Heart left ventricle (tissue), 16 donors: Measurements from ENCODE around the gene HOXA3. TPM values are rescaled to one million over a fixed set of nuclear protein-coding genes. Genes with fewer than 3 reads are reported as not detected.

ENCODE experiments used
- ATAC-seq, 4 donors: fragments of 200-7000 bp; cut with Tn5 transposase; one replicate each; pipeline ENCODE4 v1.9.1; 2020 to 2022; ENCODE audit warnings: moderate library complexity in 4 of 4, mild to moderate bottlenecking in 3 of 4, moderate number of reproducible peaks in 1 of 4
- DNase-seq, 5 donors: peaks; one replicate each; pipeline ENCODE4 v3.0.0-alpha.2; 2020
- H3K27ac ChIP-seq, 12 donors: fragments of 200-600 bp; sonication (generic) in 4 of 12; one replicate each; pipeline versions ENCODE4 v1.5.0 to v1.8.0; 2016 to 2022; ENCODE audit warnings: mild to moderate bottlenecking in 2 of 12
- H3K27me3 ChIP-seq, 9 donors: fragments of 200-600 bp; sonication (generic) in 2 of 9; one replicate each; pipeline versions ENCODE4 v1.5.1 to v1.8.0; 2016 to 2022; ENCODE audit warnings: mild to moderate bottlenecking in 3 of 9
- H3K36me3 ChIP-seq, 9 donors: fragments of 200-600 bp; sonication (generic) in 2 of 9; one replicate each; pipeline versions ENCODE4 v1.5.0 to v1.8.0; 2018 to 2022; ENCODE audit warnings: mild to moderate bottlenecking in 2 of 9
- H3K4me1 ChIP-seq, 12 donors: fragments of 200-600 bp; sonication (generic) in 4 of 12; one replicate each; pipeline versions ENCODE4 v1.5.0 to v1.8.0; 2016 to 2022; ENCODE audit warnings: mild to moderate bottlenecking in 3 of 12
- H3K4me3 ChIP-seq, 12 donors: fragments of 200-600 bp; sonication (generic) in 4 of 12; one replicate each; pipeline versions ENCODE4 v1.5.0 to v1.8.0; 2017 to 2022; ENCODE audit warnings: mild to moderate bottlenecking in 9 of 12, moderate library complexity in 4 of 12
- H3K9me3 ChIP-seq, 12 donors: fragments of 200-600 bp; sonication (generic) in 4 of 12; one replicate each; pipeline versions ENCODE4 v1.5.0 to v1.8.0; 2016 to 2022; ENCODE audit warnings: mild to moderate bottlenecking in 1 of 12
- POLR2A ChIP-seq, 2 donors: fragments of 450-650 bp; IDR thresholded peaks; one replicate each; pipeline ENCODE4 v1.6.1; 2017; ENCODE audit warnings: antibody characterized with exemption in 2 of 2, mild to moderate bottlenecking in 2 of 2, moderate library complexity in 2 of 2
- WGBS, 4 donors: extraction: QIAGEN DNeasy Blood & Tissue Kit in 2 of 4; methylation state at CpG; one replicate each; pipeline versions ENCODE4 v1.1.5 to v1.1.7; 2013 to 2018; 5-methylcytosine and 5-hydroxymethylcytosine counted together
- intact Hi-C, 10 donors: fragments of 100-400 bp; cut with DNase I; formaldehyde crosslinking; loops; one replicate each; pipeline versions ENCODE4 v1.11.1 to v1.14.2; 2022
- polyA plus RNA-seq, 2 donors: library from polyadenylated mRNA; stranded (reverse); fragments of 200-250 nt; gene quantifications; one replicate each; pipeline ENCODE4 v1.2.3, GENCODE V29; 2013
- total RNA-seq, 9 donors: library from RNA; depleted of rRNA in 2 of 9; stranded (reverse); fragments of >200 nt in 2 of 9; fragmentation: NEBNext Ultra II Directional in 3 of 9; extraction: Animal tissue kit (Norgen Biotek cat#: 25700) in 3 of 9; gene quantifications; one replicate each; pipeline versions ENCODE4 v1.1.0 to v1.2.4, GENCODE V29; 2016 to 2023
- TF ChIP-seq, protein P1 (sequence below), 12 donors: fragments of 200-600 bp; sonication (generic) in 4 of 12; IDR thresholded peaks; one replicate each; pipeline versions ENCODE4 v1.5.0 to v1.8.0; 2018 to 2022; ENCODE audit warnings: antibody characterized with exemption in 12 of 12, mild to moderate bottlenecking in 5 of 12
- donor health status: ischemic (EF 13 %, LVEDD 7.1; RV severe dilation, severe dysfunction).
- donor health status: healthy with polysubstance abuse.
- donor health status: DM: no; HTN: yes; CAD: no.
- donor health status: DM: no; HTN: no; CAD: no.
- donor health status: ischemic (EF 25% LVEDD 6.9; RV normal size, moderate dysfunction).
- donor health status: ischemic (EF 25% LVEDD 5.7; RV mildly dilated, moderate dysfunction).
- donor health status: healthy.
- donor health status: DM: yes; HTN: yes; CAD: no.
- donor health status: ischemic (EF 35%, LVEDD 5.7; RV mildly dilated, moderate dysfunction).
- donor health status: nonischemic (EF 11% LVEDD 7.7; RV severe dilation, severe dysfunction).
- donor health status: DM: yes; HTN: yes; CAD: no.
- donor health status: PGD.
- donor health status: ischemic (EF 29% LVEDD 5.4; RV normal size, mild dysfunction).
- donor health status: nonischemic (EF 23%, LVEDD 6.1; RV moderate dilation, normal function).

Gene HOXA3
- total and polyA plus RNA-seq, 11 donors = 0.07 to 3.1 (median 0.64) TPM; not detected in 2

DNA sequence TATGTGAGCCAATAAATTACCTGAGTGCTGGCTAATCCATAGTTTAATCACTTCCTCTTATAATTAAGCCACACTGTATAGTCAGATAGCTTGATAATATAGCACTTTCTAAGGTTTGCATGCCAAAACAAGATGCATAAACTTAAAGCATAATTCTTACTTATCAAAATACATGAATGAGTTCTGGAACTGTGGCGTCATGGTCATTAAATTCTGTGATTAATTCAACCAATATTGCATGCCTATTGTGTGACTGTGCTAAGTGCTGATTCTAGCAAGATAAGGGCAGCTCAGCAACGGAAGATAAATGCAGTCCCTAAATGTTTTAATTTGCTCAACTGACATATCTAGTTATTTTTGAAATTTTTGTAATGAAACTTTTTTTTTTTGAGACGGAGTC is 86.2 kb downstream of the HOXA3 start:
- 78 to 86% (median 80%) methylated on average over 3 of the region's 3 CpGs for WGBS, 4 donors
- TF ChIP-seq, protein P1, sequence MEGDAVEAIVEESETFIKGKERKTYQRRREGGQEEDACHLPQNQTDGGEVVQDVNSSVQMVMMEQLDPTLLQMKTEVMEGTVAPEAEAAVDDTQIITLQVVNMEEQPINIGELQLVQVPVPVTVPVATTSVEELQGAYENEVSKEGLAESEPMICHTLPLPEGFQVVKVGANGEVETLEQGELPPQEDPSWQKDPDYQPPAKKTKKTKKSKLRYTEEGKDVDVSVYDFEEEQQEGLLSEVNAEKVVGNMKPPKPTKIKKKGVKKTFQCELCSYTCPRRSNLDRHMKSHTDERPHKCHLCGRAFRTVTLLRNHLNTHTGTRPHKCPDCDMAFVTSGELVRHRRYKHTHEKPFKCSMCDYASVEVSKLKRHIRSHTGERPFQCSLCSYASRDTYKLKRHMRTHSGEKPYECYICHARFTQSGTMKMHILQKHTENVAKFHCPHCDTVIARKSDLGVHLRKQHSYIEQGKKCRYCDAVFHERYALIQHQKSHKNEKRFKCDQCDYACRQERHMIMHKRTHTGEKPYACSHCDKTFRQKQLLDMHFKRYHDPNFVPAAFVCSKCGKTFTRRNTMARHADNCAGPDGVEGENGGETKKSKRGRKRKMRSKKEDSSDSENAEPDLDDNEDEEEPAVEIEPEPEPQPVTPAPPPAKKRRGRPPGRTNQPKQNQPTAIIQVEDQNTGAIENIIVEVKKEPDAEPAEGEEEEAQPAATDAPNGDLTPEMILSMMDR (IDR thresholded peaks at IDR 0.05) = no peak
- no peak for TF ChIP-seq POLR2A (IDR thresholded peaks at IDR 0.05)
- Histone ChIP-seq H3K9me3 (no peaks in the 10 kb centered on the region), H3K27ac (no peak overlapping the region), H3K4me3 (no peak overlapping the region), H3K4me1 (no peaks in the 10 kb centered on the region), H3K27me3 (peaks cover 0 to 39% (median 0%) of the 10 kb centered on the region in 9 donors), H3K36me3 (no peaks in the 10 kb centered on the region)
- DNase-seq = no peak
- intact Hi-C loops = no loop called here
- ATAC-seq = no peak

DNA sequence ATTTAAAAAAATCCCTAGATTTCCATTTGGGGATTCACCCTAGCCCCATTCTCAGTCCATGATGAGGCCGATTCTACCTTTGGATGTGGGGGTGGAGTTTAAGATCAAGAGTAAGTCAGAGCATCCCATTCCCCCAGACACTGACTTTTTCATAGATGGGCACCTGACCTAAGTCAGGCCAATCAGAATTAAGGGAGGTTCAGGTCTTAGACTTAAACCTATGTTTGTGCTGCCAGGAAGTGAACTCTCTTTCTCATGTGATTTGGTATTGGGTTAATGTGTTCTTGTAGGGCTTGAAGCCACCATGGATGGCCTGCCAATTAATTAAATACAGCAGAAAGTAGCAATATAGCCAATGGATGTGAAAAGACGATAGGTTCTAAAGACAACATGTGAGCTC is 86.7 kb downstream of the HOXA3 start:
- Histone ChIP-seq H3K4me1 (no peaks in the 10 kb centered on the region), H3K9me3 (no peaks in the 10 kb centered on the region), H3K4me3 (no peak overlapping the region), H3K36me3 (no peaks in the 10 kb centered on the region), H3K27me3 (peaks cover 0 to 39% (median 0%) of the 10 kb centered on the region in 9 donors), H3K27ac (no peak overlapping the region)
- WGBS, 4 donors = 88 to 94% (median 91%) methylated on average over 2 of the region's 2 CpGs
- TF ChIP-seq POLR2A (IDR thresholded peaks at IDR 0.05) = no peak
- TF ChIP-seq, protein P1 (IDR thresholded peaks at IDR 0.05) = no peak
- intact Hi-C loops = no loop called here
- DNase-seq (no peak), ATAC-seq (no peak)

DNA sequence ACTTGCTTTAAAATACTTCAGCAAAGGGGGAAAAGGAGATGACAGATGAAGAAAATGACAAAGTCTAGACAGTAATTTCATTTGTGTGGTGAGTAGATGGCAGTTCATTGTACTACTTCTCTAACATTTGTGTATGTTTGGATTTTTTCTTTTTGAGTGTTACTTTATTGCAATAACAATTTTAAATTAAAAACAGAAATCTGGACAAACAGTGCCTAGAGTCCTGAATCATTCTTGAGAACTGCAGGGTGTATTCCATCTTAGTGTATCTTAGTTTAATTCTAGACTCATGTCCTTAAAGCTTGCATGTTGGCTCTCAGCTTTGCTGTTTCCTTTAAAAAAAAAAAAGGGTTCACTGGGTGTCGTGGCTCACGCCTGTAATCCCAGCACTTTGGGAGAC is 87.7 kb downstream of the HOXA3 start:
- Histone ChIP-seq H3K27ac (no peak overlapping the region), H3K4me1 (no peaks in the 10 kb centered on the region), H3K36me3 (no peaks in the 10 kb centered on the region), H3K4me3 (no peak overlapping the region), H3K27me3 (peaks cover 0 to 34% (median 0%) of the 10 kb centered on the region in 9 donors), H3K9me3 (no peaks in the 10 kb centered on the region)
- no peak for TF ChIP-seq POLR2A (IDR thresholded peaks at IDR 0.05)
- TF ChIP-seq, protein P1 (IDR thresholded peaks at IDR 0.05) = no peak
- intact Hi-C loops = no loop called here
- no peak for ATAC-seq
- no peak for DNase-seq
- 78 to 91% (median 87%) methylated on average over 2 of the region's 2 CpGs for WGBS, 4 donors

DNA sequence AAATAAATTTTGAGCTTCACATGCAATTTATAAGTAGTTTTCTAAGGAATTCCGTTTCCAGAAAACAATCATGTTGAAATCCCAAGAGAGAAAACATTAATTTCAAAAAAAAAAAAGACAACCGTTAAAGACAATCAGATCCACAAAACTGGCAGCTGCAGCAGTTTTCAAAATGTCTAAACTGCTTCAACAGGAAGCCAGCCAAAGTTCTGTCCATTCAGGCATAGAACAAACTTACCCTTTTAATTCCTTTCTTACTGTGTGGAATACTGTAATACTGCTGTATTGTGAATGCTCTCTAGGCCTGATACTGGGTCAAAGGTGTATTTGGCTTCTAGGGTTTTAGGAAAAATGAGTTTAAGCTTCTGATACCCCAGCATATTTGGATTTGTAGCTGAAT is 88.2 kb downstream of the HOXA3 start:
- TF ChIP-seq, protein P1 (IDR thresholded peaks at IDR 0.05) = no peak
- Histone ChIP-seq H3K27ac (no peak overlapping the region), H3K36me3 (no peaks in the 10 kb centered on the region), H3K27me3 (peaks cover 0 to 32% (median 0%) of the 10 kb centered on the region in 9 donors), H3K9me3 (no peaks in the 10 kb centered on the region), H3K4me1 (no peaks in the 10 kb centered on the region), H3K4me3 (no peak overlapping the region)
- intact Hi-C loops = no loop called here
- ATAC-seq (no peak), DNase-seq (no peak)
- WGBS, 4 donors = 34 to 60% (median 38%) methylated on average over 2 of the region's 2 CpGs
